ENCODE results near the gene C12orf42.

- no peak for TF ChIP-seq CTCF (IDR thresholded peaks at IDR 0.05; ENCODE audit: low read length)
- no peak for TF ChIP-seq EZH2 (IDR thresholded peaks at IDR 0.05; ENCODE audit: borderline replicate concordance, low read length)
Measured at GRCh38 chr12:103470664-103471063, 25.1 kb downstream of the C12orf42 start.
